Peyer's patch (tissue), 4 donors: ENCODE data around the gene SETD1A.

Experiments
- POLR2A ChIP-seq, 2 donors: fragments of 450-650 bp; IDR thresholded peaks; one replicate each; pipeline ENCODE4 v1.5.1; 2017; ENCODE audit warnings: antibody characterized with exemption in 2 of 2, mild to moderate bottlenecking in 2 of 2, moderate library complexity in 2 of 2
- TF ChIP-seq, protein P1 (sequence below), 6 experiments: fragments of 450-650 bp in 4 of 6; fragments of 200-600 bp in 2 of 6; sonication (generic) in 1 of 6; IDR thresholded peaks; one replicate each; pipeline ENCODE4 v1.5.1; 2017 to 2019; ENCODE audit warnings: antibody characterized with exemption in 6 of 6, mild to moderate bottlenecking in 3 of 6, moderate library complexity in 1 of 6

DNA sequence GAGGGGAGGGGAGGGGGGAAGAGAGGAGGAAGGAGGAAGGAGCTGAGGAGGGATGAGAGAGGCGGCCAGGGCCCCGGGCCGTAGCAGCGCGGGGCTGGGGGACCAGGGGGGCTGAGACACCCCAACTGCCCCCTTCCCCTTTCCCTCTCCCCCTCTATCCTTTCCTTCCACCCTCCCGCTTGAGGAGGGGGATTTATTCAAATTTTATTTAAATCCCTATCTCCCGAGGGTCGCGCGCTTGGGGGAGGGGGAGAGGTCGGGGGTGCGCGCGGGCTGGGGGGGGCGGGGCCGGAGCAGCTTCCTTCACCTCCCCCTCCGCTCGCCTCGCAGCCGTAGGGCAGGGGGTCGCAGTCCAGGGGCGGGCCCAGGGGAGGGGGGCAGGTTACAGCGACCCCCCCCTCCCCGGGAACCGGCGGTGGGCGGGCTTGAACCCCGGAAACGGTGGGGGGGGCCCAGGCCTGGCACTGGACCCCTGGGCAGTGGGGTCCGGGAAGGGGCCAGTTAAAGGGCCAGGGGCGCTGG lies 33.9 kb upstream of the SETD1A start, which contains the start of gene FBXL19:
- no peak for TF ChIP-seq POLR2A (IDR thresholded peaks at IDR 0.05)
- TF ChIP-seq, protein P1, sequence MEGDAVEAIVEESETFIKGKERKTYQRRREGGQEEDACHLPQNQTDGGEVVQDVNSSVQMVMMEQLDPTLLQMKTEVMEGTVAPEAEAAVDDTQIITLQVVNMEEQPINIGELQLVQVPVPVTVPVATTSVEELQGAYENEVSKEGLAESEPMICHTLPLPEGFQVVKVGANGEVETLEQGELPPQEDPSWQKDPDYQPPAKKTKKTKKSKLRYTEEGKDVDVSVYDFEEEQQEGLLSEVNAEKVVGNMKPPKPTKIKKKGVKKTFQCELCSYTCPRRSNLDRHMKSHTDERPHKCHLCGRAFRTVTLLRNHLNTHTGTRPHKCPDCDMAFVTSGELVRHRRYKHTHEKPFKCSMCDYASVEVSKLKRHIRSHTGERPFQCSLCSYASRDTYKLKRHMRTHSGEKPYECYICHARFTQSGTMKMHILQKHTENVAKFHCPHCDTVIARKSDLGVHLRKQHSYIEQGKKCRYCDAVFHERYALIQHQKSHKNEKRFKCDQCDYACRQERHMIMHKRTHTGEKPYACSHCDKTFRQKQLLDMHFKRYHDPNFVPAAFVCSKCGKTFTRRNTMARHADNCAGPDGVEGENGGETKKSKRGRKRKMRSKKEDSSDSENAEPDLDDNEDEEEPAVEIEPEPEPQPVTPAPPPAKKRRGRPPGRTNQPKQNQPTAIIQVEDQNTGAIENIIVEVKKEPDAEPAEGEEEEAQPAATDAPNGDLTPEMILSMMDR (IDR thresholded peaks at IDR 0.05), result no peak
